ENCODE data around the gene SHOC2.
A peak's percentile ranks its signal among the peaks of the same experiment; 100 is the strongest.

Gene SHOC2

DNA sequence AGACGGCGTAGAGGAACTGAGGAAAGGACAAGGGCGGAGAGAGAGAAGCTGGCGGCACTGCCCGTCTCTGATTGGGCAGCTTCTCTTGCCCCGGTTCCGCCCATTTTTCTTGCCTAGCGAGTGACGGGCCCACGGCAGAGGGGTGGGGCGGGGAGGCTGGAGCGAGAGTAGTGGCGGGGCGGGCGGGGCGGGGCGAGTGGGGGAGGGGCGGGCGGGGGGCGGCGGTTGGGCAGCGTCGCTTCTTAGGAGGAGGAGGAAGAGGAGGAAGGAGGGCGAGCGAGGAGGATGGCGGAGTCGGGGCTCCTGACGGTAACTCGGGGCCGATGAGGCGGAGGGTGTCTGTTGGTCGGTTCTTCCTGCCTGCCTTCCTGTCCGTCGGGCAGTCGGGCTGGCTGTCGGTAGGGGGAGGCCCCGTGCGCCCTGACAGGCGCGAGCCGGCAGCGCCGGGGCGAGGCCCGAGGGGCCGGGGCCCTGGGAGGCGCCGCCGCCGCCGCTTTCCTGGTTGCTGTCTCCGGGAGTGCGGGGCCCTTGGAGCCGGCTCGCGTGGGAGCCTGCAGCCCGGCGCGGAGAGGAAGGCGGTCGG lies at the start of gene SHOC2:
Gene SHOC2, plus strand, starts transcription at position 256 of the 583 bp plus-strand sequence. CDS start 44,755 bp downstream, outside the sequence.
- DNase-seq = no peak

DNA sequence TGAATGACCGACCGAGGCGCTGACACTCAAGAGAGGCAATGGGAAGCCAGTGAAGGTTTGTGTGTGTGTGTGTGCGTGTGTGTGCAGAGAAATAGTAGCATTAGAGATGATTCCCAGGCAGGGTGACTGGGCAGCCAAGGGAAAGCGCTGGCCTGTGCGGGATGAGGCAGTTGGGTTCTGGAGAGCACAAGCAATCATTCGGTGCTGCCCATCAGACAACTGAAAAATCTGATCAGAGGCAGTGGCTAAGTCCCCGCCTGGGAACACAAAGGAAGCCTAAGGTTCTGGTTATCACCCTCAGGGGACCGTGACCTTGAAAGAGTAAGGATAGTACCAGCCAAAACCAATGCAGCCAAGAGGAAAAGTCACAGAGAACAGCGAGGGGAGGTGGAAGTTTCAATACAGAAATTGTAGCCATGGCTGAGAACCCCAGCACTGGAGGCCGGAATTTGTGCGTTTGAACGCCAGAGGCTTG lies 48.5 kb upstream of the SHOC2 start:
- no peak for DNase-seq

DNA sequence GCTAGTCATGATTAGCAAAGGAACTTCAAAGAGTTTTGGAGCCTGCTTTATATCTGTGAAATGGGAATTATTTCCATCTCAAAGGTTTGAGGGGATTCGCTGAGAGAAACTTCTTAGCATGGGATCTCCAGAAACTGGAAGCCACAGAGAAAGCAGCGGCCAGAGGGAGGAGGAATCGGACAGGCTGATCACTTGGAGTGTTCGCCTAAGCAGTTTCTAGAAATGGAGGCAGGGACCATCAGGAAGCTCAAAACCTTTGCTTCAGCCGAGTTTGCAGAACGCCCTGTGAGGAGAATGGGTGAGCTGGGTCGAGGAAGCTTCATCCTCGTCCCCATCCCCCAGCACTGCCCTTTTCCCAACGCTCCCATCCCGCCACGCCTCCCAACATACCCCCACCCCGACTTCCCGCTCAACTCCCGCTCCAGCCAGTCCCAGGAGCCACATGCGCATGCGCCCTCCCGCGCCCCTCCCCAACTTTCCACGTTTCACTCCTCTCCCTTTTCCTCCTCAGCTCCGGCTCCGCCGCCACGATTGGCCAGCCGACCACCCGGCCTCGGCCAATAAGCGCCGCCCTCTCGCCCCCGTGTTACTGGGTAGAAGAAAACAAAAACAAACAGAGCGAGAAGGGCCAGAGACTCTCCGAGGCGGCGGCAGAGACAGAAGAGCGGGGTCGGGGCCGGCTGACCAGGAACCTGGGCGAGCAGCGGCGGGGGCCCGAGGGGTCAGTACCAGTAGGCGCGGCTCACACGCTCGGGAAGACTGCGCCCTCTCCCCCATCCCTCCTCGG lies 47.9 kb upstream of the SHOC2 start, which contains the start of gene PDCD4:
Gene PDCD4, plus strand, starts transcription at position 631 of the 787 bp plus-strand sequence. CDS start 4,100 bp downstream, outside the sequence.
- peak; percentile 92 for DNase-seq

DNA sequence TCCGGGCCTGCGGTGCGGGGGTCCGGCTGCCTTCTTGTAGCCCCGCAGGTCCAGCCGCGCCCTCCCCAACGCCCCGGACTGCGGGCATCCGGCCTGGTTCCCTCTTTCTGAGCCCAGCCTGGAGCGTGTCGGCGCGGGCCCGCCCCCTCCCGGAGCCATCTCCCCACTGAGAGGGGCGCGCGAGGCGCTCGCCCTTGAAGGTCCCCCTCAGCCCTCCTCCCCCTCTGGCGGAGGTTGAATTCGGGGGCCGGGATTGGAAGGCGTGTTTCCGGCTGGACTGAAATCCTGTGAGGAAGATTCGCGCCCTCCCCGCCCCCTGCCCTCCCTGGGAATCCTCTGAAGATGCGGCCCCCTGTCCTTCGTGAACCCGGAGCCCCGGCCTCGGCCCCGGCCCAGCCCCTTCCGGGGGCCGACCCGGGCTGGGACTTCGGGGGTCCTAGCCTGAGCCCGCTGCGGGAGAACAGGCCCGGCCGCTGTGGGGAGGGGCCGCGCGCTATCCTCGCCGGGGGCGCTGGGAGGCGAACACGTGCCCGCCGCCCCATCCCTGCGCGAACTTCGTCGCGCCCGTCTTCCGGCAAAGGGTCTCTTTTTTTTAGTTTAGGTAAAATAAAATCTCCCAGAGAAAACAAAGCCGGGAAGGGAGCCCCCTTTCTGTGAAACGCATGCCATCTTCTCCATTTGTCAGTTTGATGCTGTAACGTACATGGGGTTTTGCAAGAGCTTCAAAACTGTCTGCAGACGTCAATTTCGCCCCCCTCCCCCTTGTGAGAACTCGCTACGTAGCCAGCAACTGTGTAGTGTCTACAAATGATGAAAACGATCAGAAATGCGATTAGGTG lies 47.0 kb upstream of the SHOC2 start:
- DNase-seq = peak; percentile 78

DNA sequence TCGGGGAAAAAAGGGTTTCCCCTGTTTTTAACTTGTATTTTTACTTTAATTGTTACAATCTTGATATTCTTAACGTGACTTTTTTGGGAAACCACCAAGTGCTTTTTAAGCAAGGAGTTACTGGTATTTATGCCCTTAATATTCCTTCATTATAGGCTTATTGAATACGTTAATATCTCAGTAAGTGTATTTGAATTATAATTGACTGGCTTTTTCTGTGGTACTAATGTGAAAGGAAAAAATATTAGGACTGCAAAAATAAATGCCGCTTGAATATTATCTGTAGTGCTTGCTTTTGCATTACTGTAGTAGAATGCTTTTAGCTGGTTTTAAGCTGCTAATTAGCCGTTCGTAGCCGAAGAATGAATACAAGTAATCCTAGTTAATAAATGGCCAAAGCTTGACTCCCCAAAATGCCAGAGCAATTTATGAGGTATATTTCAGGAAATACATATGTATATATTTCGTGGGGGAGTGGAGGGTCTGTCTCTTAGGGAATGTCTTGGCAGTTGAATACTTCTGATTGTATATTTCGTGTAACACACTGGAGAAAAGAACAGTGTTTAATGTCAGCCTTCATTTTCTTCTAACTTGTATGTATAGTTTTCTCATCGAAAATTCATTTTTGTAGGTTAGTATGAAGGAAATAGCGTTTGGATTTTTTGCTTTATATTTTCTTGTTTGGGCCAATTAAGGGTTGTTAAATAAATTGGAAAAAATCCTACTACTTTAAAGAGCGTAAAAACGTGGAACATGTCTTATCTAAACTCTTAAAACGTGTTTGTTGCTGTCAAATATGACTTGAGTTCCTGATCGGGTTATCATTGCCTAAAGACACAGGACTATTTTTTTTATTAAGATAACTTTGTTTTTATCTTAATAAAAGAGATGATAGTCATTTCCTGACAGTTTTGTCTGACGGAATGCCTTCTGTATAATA lies 46.1 kb upstream of the SHOC2 start:
- no peak for DNase-seq

DNA sequence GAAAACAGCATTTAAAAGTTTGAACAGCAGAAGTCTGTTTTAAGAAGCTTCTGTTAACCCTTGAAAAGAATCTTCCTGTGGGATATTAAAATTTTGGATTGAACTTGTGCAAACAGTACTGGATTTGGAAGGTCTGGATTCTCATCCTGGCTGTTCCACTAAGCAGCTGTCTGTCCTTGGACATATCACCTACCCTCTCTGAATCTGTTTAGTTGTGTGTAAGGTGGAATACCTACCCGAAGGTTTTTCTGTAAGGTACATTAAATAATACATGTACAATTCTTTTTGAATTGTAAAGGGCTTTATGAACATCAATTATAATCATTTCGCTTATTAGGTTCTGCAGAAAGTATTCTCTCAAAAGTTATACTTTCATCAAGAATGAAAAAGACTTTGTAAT lies 45.5 kb upstream of the SHOC2 start:
- DNase-seq = no peak

DNA sequence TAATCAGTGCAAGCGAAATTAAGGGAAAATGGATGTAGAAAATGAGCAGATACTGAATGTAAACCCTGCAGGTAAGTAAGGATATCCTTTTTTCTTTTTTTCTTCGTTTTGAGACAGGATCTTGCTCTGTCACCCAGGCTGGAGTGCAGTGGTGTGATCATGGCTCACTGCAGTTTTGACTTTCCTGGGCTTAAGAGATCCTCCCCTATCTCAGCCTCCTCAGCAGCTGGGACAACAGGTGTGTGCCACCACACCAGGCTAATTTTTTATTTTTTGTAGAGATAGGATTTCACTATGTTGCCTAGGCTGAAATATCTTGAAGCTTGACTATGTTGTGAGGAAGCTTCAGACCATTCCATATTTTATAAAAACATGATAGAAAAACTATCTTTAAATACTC lies 43.4 kb upstream of the SHOC2 start:
- no peak for DNase-seq

DNA sequence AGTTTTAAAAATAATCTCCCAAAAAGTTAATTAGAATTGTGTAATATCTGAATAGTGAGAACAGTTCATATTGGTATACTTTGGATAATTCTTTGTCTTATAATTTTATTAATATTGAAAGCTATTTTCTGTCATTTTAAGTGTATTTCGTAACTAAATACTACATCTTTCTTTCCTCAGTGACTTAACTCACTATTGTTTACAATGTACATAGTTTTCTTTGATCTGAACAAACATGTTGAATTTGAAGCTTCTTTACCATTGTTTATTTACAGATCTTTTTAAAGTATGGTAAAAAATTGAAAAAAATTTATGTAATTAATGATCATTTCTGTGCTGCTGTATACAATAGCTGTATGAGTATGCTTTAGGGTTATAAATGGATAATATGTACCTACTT lies 42.6 kb upstream of the SHOC2 start:
- DNase-seq = no peak

DNA sequence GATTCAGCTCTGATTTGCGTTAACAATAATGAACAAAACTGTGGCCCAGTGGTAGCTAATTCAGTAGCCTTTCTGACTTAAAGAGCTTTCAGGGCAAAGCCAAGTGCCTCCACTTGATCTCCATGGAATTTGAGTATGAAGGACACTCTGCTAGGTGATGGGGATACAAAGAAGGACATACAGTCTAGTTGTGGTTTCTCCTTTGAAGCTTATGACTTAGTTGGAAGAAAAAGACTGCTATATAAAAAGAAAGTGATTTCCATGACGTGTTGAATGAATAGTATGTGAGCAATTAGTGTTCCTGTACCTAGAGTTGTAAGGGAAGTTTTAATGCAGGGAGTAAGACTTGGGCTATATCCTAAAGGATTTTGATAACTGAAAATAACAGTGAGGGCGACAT lies 39.4 kb upstream of the SHOC2 start:
- DNase-seq = no peak

DNA sequence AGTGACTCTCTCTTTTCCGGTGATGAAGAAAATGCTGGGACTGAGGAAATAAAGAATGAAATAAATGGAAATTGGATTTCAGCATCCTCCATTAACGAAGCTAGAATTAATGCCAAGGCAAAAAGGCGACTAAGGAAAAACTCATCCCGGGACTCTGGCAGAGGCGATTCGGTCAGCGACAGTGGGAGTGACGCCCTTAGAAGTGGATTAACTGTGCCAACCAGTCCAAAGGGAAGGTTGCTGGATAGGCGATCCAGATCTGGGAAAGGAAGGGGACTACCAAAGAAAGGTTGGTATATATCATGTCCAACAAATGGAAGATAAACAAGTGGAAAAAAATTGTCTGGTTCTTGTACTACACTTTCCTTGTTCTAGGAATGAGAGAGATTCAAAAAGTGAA lies 38.2 kb upstream of the SHOC2 start:
- DNase-seq = no peak

DNA sequence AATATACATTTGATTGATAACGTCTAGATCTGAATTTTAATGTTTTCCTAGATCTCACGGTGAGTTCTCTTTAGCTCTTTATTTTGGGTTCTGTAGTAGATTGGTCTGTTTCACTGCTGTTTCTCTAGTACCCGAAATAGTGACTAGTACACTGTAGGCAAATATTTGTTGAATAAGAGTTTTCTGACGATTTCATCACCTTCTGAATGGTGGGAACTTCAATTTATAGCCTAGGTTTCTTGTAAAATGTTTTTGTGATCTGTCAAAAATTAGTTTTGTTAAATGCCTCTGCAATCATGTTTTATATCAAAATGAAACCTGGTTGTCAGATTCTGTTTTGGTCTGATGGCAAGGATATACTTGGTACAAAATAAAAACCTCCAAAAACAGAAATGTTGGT lies 37.5 kb upstream of the SHOC2 start:
- no peak for DNase-seq

DNA sequence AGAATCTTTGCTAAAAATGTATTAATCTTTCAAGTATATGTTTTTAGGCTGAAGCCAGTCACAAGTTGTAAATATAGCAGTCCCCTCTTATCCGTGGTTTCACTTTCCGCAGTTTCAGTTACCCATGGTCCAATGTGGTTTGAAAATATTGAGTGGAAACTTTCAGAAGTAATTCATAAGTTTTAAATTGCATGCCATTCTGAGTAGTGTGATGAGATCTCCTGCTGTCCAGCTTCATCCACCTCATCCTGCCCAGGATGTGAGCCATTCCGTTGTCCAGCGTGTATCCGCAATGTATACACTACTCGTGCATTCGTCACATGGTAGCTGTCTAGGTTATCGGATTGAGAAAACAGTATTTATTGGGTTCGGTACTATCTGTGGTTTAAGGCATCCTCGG lies 35.5 kb upstream of the SHOC2 start:
- no peak for DNase-seq

DNA sequence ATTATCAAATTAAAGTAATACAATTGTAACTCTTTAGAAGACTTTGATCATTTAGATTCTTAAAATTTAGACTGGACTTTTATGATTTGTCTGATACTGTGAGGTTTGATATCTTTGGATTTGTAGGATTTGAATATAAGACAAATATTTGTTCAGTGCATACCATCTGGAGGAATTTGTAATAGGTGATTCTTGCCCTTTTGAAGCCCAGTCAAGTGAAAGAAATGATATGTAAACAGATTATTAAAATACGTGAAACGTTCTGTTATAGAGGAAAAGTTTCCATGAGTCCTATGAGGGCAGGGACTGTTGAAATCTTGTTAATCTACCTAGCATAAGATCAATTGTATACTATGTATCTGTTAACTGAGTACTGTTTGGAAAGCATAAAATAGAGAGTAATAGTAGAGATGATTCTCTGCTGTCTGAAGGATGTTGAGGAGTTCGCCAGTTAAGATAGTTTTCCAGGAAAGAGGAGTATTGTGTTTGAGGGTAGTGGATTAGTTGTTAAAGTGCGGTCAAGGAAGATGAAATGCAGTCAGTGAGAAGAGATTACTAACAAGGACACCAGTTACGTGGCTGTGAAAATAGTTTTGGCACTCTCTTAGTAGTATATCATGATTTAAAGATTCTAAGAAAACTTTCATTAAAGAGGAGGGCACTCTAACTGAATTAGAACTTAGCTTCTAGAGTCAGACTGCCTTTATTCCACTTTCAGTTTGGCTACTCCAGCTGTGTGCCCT lies 33.3 kb upstream of the SHOC2 start:
- no peak for DNase-seq

DNA sequence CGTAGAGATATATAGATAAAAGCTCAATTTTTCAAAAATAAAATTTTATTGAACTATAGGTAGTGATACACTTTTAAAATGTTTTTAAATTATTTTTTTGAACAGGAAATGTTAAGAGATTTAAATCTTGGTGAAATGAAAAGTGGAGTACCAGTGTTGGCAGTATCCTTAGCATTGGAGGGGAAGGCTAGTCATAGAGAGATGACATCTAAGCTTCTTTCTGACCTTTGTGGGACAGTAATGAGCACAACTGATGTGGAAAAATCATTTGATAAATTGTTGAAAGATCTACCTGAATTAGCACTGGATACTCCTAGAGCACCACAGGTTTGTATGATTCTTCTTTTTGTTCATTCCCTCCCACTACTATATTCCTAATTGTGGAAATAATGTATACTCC lies 31.8 kb upstream of the SHOC2 start:
- no peak for DNase-seq

DNA sequence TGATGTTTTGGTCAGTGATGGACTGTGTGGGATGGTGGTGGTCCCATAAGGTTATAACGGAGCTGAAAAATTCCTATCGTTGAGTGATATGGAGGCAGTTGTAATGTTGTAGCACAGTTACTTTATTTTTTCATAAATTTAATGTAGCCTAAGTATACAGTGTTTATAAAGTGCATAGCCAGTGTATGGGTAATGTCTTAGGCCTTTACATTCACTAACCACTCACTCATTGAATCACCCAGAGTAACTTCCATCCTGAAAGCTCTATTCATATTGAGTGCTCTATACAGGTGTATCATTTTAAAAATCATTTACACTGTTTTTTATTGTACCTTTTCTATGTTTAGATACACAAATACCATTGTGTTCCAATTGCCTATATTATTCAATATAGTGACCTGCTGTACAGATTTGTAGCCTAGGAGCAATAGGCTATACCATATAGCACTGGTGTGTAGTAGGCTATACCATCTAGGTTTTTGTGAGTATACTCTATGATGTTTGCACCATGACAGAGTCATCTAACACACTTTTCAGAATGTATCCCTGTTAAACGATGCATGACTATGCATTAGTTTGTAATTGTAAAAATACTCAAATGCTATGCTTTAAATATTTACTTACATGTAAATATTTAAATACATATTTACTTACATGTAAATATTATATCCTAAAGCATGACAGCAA lies 26.7 kb upstream of the SHOC2 start:
- DNase-seq = no peak

DNA sequence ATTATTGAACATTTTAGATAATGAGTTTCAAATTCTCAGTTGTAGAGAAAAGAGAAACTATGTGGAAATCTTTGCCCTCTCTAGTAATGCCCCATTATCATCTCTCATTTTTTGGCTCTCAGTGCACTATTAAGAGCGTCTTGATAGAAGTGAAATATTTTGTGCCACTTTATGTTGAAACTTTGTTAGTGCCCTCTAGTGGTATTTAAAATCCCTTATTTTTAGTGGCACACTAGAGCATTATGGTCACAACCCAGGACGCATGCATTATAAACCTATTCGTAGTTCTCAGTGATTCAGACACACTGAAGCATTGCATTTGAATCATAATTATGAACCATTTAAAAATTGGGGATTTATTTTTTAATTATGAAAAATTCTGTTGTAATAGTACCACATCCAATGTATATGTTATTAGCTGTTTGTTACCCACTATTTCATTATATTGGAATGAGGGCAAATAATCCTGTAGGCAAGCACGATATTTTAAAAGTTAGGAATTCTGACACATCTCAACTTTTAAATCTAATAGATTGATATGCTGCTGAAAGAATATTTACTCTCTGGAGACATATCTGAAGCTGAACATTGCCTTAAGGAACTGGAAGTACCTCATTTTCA lies 25.7 kb upstream of the SHOC2 start:
- no peak for DNase-seq

DNA sequence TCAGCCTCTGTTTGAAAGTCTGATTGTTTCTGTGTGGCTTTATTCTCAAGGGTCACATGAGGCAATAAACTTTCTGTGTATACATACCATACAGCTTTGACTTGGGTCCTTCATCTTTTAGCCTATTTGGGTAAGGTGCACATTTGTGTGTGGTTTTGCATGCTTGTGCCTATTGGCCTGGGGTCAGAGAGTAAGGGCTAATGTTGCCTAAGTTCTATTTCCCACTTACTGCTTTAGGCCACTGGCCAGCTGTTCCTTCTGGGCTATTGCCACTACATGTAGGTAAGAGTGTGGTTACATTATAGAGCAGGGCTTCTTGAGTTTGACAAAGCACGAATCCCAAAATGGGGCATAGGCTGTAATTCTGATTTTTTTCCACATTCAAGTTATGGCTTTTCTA lies 22.2 kb upstream of the SHOC2 start:
- no peak for DNase-seq

DNA sequence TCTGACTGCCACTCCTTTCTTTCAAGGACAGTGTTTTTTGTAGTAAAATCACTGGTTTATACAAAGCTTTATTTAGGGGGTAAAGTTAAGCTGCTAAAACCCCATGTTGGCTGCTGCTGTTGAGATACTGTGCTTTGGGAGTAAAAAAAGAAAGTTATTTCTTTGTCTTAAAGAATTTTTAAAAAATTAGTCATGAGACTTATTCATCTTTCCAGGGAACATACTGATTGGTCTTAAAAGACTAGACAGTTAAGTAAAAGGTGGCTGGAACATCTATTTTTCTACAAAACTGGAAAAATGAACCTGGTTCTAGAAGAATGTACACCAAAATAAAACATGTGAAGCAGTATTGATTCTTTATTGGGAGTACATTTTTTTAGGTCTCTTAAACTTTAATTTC lies 21.0 kb upstream of the SHOC2 start:
- no peak for DNase-seq

DNA sequence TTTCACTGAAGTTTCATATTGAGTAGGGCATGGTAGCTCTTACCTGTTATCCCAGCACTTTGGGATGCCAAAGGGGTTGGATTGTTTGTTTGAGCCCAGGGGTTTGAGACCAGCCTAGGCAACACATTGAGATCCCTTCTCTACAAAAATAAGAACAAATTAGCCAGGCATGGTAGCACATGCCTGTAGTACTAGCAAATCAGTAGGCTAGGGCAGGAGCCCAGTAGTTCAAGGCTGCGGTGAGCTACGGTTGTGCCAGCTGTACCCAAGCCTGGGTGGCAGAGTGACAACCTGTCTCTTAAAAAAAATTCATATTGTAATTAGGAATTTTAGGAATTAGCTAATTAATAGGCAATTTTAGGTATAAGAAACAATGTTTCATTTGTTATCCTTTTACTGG lies 18.4 kb upstream of the SHOC2 start:
- no peak for DNase-seq

DNA sequence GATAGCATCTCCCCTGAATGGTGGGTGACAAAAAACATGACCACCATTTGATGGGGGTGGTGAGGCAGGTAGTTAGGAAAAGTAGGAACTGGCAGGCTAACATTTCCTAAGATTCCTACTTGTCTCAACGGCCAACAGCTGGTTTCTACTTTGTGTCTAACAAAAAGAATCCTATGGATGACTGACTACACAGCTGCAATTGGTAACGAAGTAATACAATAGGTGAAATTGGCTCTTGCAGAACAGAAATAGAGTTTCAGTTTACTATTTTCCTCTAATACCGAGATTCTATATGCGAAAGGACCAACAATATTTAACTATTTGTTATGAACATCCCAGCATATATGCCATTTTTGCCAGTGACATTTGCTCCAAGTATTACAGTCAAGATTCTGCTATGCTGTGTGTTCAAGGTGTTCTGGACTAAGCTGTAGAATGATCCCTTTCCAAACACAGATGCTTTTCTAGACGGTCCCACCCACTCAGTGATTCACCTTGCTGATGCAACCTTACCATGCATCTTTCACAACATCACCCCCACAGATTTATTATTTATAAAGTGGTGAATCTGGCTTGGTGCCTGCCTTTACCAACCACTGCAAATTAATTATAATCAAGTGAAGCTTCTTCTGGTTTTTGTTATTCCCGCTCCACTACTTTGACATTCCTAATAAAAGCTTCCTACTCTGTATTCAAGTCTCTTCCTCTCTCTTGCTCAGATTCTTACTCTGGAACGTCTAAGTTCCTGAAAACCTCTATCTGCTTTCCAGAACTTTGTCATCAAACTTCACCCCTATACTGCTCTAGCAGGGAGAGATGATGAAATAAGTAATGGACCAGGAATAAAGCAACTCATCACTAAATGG lies 17.2 kb upstream of the SHOC2 start:
- peak; percentile 50 for DNase-seq
